Neural cell (in vitro differentiated cells): Measurements from ENCODE around the gene TSPAN3.

Experiments
- CTCF ChIP-seq: fragments of 450-650 bp; IDR thresholded peaks from 2 replicates; pipeline ENCODE4 v1.5.1; 2014; ENCODE audit warnings: antibody characterized with exemption, mild to moderate bottlenecking, moderate library complexity; ENCODE audit not compliant: poor library complexity, severe bottlenecking
- EP300 ChIP-seq: fragments of 450-650 bp; conservative IDR thresholded peaks from 2 replicates; pipeline ENCODE4 v1.6.1; 2014; ENCODE audit warnings: antibody characterized with exemption, mild to moderate bottlenecking, moderate library complexity; ENCODE audit not compliant: poor library complexity, severe bottlenecking
- EZH2 ChIP-seq: fragments of 200-600, 300-800 bp; shearing (Covaris generic), sonication (generic); IDR thresholded peaks from 2 replicates; pipeline ENCODE4 v1.6.1; 2014; ENCODE audit warnings: antibody characterized with exemption, low read length, borderline replicate concordance, mild to moderate bottlenecking; ENCODE audit not compliant: insufficient read depth, poor library complexity, severe bottlenecking
- MXI1 ChIP-seq: fragments of 450-650 bp; conservative IDR thresholded peaks from 2 replicates; pipeline ENCODE4 v1.6.1; 2014; ENCODE audit warnings: antibody characterized with exemption, mild to moderate bottlenecking; ENCODE audit not compliant: poor library complexity, severe bottlenecking
- POLR2AphosphoS5 ChIP-seq: IDR thresholded peaks from 2 replicates; pipeline ENCODE4 v1.6.1; 2012
- RAD21 ChIP-seq: fragments of 450-650 bp; conservative IDR thresholded peaks from 2 replicates; pipeline ENCODE4 v1.6.1; 2014; ENCODE audit warnings: antibody characterized with exemption, mild to moderate bottlenecking, moderate library complexity
- REST ChIP-seq: IDR thresholded peaks from 2 replicates; pipeline ENCODE4 v1.6.1; 2012; ENCODE audit warnings: borderline replicate concordance
- SMC3 ChIP-seq: fragments of 450-650 bp; conservative IDR thresholded peaks from 2 replicates; pipeline ENCODE4 v1.6.1; 2014; ENCODE audit warnings: antibody characterized with exemption, mild to moderate bottlenecking, moderate library complexity; ENCODE audit not compliant: poor library complexity
- TAF1 ChIP-seq: IDR thresholded peaks from 2 replicates; pipeline ENCODE4 v1.6.1; 2012; ENCODE audit warnings: low read depth

- no peak for TF ChIP-seq CTCF
- TF ChIP-seq RAD21 = no peak
- no peak for TF ChIP-seq MXI1
- TF ChIP-seq EZH2 = no peak
- TF ChIP-seq POLR2AphosphoS5 = no peak
- TF ChIP-seq EP300 = no peak
- TF ChIP-seq TAF1 = no peak
- no peak for TF ChIP-seq REST
- TF ChIP-seq SMC3 = no peak
Observed at GRCh38 chr15:77032647-77033416, 38.1 kb downstream of the TSPAN3 start.
